HG02970 (cell line): ENCODE results near the gene NDUFAF4.

Source experiments
- ATAC-seq: cut with Tn5 transposase; IDR thresholded peaks from one replicate; pipeline ENCODE4 v1.9.1; 2021; ENCODE audit warnings: mild to moderate bottlenecking, moderate library complexity, moderate number of reproducible peaks; ENCODE audit not compliant: unreplicated experiment, low FRiP score

The NDUFAF4 gene

GRCh38 chr6:96897396-96898240 lies at the start of gene NDUFAF4:
NDUFAF4 (minus strand) TSS chr6:96897891; CDS start chr6:96897801, 90 bp downstream.
- ATAC-seq, result peak; percentile 98

GRCh38 chr6:96947055-96947454 lies 49.4 kb upstream of the NDUFAF4 start:
- peak; percentile 92 for ATAC-seq

- no peak for ATAC-seq
Measured at GRCh38 chr6:96943555-96944215, 46.0 kb upstream of the NDUFAF4 start.

- no peak for ATAC-seq
Measured at GRCh38 chr6:96942676-96943075, 45.0 kb upstream of the NDUFAF4 start.

GRCh38 chr6:96940322-96940721 lies 42.6 kb upstream of the NDUFAF4 start:
- no peak for ATAC-seq

- no peak for ATAC-seq
Measured at GRCh38 chr6:96939007-96939805, 41.5 kb upstream of the NDUFAF4 start.

GRCh38 chr6:96934087-96934486 lies 36.4 kb upstream of the NDUFAF4 start:
- no peak for ATAC-seq

- no peak for ATAC-seq
Measured at GRCh38 chr6:96931198-96931597, 33.5 kb upstream of the NDUFAF4 start.

GRCh38 chr6:96929741-96930140 lies 32.0 kb upstream of the NDUFAF4 start:
- no peak for ATAC-seq

- ATAC-seq, result no peak
Measured at GRCh38 chr6:96927660-96928059, 30.0 kb upstream of the NDUFAF4 start.

GRCh38 chr6:96926425-96926824 lies 28.7 kb upstream of the NDUFAF4 start:
- ATAC-seq, result no peak

GRCh38 chr6:96925290-96925687 lies 27.6 kb upstream of the NDUFAF4 start:
- ATAC-seq, result no peak

GRCh38 chr6:96923871-96924493 lies 26.3 kb upstream of the NDUFAF4 start:
- ATAC-seq, result peak; percentile 87

- ATAC-seq, result no peak
Measured at GRCh38 chr6:96923400-96923799, 25.7 kb upstream of the NDUFAF4 start.

- ATAC-seq, result no peak
Measured at GRCh38 chr6:96917098-96917497, 19.4 kb upstream of the NDUFAF4 start.

- ATAC-seq, result no peak
Measured at GRCh38 chr6:96913621-96914020, 15.9 kb upstream of the NDUFAF4 start.

- no peak for ATAC-seq
Measured at GRCh38 chr6:96911751-96912150, 14.1 kb upstream of the NDUFAF4 start.

- ATAC-seq, result no peak
Measured at GRCh38 chr6:96911171-96911570, 13.5 kb upstream of the NDUFAF4 start.

GRCh38 chr6:96909811-96910210 lies 12.1 kb upstream of the NDUFAF4 start:
- no peak for ATAC-seq

- ATAC-seq, result peak; percentile 79
Measured at GRCh38 chr6:96907498-96907897, 9.8 kb upstream of the NDUFAF4 start.

- ATAC-seq, result no peak
Measured at GRCh38 chr6:96900873-96901272, 3.2 kb upstream of the NDUFAF4 start.
